Activated CD4-positive, alpha-beta T cell treated with anti-CD3 and anti-CD28 coated beads, Interleukin-2, amount 50 U/mL, for 48 hours (primary cell): ENCODE data around the gene RTN1.
"Not testable (repeated sequence)": the region's sequence is repeated elsewhere in the genome, so short reads cannot be mapped to it uniquely, and the experiment has no call there.

ENCODE experiments used
- DNase-seq, 2 experiments: peaks; one replicate each; pipeline ENCODE4 v3.0.0-alpha.2; 2020

RTN1 gene

DNA sequence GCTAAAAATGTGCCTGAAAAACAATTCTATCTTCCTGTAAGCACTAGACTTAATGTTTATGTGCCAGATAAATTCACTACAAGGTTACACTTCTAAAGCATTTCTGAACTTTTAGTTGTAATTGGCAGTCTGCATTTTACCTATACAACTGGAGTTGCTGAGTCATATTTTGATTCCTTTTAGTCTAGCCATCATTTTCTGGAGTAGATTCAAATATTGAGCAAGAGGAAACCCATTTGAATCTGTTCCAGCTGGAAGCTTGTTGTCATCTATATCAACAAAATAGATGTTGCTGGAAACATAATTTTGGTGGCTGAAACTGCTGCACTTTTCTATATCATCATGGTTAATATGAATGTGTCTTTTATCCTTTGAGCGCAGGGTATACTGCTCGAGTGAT lies 171.8 kb downstream of the RTN1 start:
- DNase-seq: no peak

DNA sequence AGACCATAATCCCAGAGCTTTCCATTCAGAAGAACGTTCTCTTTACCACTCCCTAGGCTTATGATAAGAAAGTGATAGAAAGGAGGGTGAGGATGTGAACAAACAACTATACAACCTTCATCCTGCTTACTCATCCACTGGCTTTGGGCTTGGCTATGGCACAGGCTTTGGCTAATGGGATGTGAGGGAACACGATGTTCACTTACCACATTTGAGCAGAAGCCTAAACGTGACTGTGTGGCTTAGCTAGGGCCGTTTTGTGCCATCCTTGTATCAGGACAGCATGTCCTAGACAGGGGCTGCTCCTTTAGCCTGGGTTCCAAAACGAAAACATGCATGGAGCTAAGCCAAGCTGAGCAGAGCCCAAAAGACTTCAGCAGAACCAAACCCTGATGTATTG lies 175.4 kb downstream of the RTN1 start:
- no peak for DNase-seq

GRCh38 chr14:59691266-59691665 lies 179.3 kb downstream of the RTN1 start:
- no peak for DNase-seq

DNA sequence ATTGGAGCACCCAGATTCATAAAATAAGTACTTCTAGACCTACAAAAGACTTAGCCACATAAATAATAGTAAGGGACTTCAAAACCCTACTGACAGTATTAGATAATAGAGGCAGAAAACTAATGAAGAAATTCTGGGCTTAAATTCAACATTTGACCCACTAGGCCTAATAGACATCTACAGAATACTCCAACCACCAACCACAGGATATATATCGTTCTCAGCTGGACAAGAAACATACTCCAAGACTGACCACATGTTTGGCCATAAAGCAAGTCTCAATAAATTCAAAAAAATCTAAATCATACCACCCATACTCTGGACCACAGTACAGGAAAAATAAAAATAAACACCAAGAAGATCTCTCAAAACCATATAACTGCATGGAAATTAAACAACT lies 180.2 kb downstream of the RTN1 start:
- DNase-seq: no peak

- DNase-seq: peak; percentile 29 to 38
These were observed 182.1 kb downstream of the RTN1 start for GRCh38 chr14:59688224-59689170.

DNA sequence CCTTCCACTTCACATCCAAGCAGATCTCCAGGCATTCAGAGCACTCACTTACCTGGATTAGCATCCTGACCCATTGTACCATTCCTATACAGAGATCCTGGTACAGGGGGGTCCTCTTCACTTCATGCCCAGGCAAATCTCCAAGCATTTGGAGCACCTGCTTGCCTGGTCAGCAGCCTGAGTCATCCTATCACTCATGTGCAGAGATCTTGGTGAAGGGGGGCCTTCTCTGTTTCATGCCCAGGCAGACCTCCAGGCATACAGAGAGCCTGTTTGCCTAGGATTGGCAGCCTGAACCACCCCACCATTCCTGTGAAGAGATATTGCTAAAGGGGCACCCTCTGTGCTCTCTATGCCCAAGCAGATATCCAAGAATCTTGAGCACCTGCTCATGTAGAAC lies 182.9 kb downstream of the RTN1 start:
- no peak for DNase-seq

- DNase-seq: no peak
These were observed 190.7 kb downstream of the RTN1 start for GRCh38 chr14:59679872-59680271.

DNA sequence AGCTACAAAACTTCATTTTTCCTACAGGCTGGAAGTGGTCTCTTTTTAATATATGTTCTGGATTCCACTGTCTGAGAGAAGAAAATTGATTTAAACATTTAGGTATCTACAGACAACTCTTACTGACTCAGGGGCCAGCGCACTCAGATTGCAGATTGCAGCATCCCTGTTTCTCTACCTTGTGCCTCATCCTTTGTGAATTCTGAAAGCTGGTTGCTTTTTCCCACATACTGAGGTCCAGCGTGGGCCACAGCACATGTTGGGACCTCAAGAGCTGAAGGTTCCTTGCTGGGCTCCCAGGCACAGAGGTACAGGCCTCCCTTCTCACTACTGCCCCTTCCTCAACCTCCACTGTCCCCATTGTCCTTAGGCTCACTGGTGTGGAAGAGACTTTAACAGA lies 192.2 kb downstream of the RTN1 start:
- DNase-seq: no peak

GRCh38 chr14:59677771-59678231 lies 192.8 kb downstream of the RTN1 start:
- no peak for DNase-seq

GRCh38 chr14:59675394-59675793 lies 195.2 kb downstream of the RTN1 start:
- no peak for DNase-seq

GRCh38 chr14:59664741-59665140 lies 205.8 kb downstream of the RTN1 start:
- DNase-seq: no peak

DNA sequence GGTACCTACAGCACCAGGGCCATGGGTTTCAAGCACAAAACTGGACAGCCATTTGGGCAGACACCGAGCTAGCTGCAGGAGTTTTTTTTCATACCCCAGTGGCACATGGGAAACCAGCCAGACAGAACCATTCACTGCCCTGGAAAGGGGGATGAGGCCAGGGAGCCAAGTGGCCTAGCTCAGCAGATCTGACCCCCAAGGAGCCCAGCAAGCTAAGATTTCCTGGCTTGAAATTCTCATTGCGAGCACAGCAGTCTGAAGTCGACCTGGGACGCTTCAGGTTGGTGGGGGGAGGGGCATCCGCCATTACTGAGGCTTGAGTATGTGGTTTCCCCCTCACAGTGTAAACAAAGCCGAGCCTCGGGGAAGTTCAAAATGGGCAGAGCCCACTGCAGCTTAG lies 212.8 kb downstream of the RTN1 start:
- DNase-seq: no peak

DNA sequence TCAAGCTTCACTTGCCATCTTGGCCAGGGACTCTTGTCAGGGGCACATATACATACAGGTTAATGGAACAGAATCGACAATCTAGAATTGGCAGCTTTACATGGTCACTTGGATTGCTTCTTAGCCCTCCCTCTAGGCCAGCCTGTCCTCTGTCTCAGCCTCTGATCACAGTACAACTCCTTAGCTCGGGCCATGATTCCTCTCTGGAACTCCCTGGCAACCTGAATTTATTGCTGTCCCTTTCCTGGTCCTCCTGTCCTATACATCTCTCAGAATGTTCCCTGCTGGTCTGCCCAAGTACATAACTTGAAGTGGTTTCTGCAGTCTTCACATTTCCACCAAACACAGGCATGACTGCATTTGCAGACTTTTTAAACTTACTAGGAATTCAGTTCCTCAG lies 214.1 kb downstream of the RTN1 start:
- DNase-seq: no peak

GRCh38 chr14:59654131-59654530 lies 216.4 kb downstream of the RTN1 start:
- not testable (repeated sequence) for DNase-seq

DNA sequence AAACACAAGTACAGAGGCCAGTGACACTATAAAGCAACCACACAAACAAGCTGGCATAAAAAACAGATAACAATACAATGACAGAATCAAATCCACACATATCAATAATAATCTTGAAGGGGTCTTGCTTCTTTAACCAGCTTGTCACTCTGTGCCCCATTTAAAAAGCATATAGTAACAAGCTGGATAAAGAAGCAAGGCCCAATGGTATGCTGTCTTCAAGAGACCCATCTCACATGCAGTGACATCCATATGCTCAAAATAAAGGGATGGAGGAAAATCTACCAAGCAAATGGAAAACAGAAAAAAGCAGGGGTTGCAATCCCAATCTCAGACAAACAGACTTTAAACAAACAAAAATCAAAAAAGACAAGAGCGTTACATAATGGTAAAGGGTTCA lies 223.7 kb downstream of the RTN1 start:
- DNase-seq: not testable (repeated sequence)

- no peak for DNase-seq
These were observed 231.7 kb downstream of the RTN1 start for GRCh38 chr14:59638885-59639284.

DNA sequence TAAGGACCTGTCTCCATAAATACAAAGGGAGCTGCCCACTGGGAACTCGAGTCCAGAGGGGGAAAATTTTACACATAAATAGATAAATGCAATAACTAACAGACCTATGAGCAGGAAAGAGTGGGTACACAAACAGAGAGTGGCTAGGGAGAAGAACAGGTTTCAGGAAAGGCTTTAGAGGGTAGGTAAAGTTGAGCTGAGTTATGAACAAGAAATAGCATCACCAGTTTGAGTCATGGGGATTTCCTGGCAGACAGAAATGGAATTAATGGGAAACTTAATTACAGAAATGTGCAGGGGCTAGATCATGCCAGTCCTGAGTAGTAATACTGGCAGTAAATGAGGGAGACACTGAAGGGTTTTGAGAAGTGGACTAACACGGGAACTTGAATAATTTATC lies 236.0 kb downstream of the RTN1 start:
- DNase-seq: no peak

GRCh38 chr14:59633486-59633885 lies 237.1 kb downstream of the RTN1 start:
- no peak for DNase-seq

- peak; percentile 11 to 24 for DNase-seq
These were observed 238.2 kb downstream of the RTN1 start for GRCh38 chr14:59632381-59632780.

DNA sequence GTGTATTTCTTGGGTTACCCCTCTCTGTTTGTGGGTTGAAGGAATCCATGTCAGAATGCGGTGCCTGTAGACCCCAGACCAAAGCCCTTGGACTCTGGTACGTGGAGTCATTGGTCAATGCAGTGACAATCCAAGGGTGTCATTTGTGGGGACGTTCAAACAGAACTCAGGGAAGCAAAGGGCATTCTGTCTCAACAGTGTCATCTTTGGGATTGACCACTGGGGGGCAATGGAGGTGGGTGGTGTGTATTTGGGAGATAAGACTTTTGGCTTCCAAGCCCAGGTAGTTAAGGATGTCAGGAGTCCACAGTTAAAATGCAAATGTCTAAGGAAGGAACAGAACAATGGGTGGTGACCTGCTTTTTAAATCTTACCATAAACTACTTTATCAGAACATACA lies 239.3 kb downstream of the RTN1 start:
- DNase-seq: no peak

DNA sequence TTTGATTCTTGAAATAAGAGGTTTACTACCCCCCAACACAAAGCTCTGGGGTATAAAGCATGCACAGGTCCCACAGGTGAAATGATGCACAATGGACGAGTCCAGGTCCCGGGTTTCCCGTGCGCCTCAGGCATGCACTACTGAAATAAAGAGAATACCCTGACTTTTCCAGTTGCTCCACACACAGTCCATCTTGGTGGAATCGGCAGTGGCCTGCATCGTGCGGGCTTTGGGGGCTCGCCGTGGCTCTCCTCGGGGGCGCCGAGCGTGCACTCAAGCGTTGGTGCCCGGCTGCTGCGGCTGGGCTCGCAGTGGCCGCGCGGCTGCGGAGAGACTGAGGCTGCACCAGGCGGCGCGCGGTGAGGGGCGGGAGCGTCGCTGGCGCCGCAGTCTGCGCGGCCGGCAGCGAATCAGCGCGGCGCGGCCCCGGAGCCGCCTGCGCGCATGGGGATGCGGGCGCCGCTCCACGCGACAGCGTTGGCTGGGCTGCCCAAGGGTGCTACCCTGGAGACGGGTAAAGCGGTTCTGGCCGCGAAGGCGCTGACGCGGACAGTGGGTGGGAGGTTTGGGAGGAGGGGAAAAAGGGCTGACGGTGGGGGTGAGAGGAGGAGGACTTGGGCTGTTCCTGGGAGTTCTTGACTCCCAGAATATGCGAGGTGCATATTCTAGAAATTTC lies 240.2 kb downstream of the RTN1 start:
- peak in 1 of 2 experiments; percentile 5 for DNase-seq

DNA sequence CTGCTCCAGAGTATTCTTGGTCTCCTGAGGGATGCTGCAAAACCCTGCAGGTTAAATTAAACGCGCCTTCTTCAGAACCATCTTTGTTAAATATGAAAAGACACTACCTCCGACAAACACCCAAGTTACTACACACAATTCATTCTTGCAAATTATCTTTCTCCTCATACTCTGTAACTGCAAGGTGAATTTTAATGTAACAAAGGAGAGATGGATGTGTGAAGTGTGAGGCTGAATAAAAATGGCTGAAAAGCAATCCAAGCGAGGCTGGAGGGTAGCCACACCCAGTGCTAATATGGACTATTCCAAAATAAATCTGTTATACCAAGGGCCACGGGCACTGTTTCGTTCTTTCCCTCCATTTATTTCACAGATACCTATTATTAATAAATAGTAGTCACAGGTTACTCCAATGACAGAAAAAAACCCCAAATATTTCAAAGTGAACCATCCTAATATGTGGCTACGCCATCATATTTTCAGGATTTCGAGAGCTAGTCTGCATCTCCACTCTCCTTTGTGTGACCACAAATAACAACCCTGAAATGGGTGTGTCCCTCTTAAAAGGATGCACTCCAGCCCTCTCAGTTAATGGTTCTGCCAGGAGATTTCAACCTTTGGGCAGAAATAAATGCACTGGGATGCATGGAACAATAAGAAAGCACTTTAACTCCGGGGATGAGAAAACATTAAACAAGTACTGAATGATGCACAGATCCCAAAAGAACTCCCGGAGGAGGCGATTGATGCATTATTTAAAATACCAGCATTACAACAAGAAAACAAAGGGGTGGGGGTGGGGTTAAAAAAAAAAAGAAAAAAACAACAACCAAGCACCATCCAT lies 240.9 kb downstream of the RTN1 start:
- DNase-seq: no peak

DNA sequence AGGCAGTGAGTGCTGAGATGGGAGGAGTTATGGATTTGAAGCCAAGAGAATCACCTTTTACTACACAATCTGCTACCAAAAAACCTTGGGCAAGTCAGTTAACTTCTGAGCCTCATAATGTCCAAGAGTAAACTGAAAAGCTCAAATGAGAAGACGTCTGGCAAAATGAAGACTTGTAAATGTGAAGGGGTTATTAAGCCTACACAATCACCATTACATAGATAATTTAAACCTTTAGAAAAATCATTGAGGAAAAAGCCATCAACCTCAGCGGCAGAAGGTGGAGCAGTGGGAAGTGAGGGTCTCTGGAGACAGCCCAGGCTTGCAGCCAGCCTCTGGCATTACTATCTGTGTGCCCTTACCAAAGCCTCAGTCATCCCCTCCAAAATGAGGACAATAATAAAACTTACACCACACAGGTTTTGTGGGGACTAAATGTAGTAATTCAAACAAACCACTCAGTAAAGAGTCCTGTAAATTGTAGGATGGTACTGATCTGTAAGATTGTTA lies 243.5 kb downstream of the RTN1 start:
- no peak for DNase-seq
